HT1080 (cell line): ENCODE measurements around the gene MTG1. TPM values are rescaled to one million over a fixed set of nuclear protein-coding genes. Genes with fewer than 3 reads are reported as not detected.

Source experiments
- DNase-seq: peaks from one replicate; pipeline ENCODE4 v3.0.0-alpha.2; 2015; ENCODE audit warnings: low read depth
- total RNA-seq: library from RNA; depleted of rRNA; stranded (reverse); fragments of >200 nt; shearing (Covaris generic); gene quantifications from 2 replicates; pipeline ENCODE4 v1.2.3, GENCODE V29; 2014

Gene MTG1
- total RNA-seq, 1 experiment from 2014 or later: 54.1 TPM

DNA sequence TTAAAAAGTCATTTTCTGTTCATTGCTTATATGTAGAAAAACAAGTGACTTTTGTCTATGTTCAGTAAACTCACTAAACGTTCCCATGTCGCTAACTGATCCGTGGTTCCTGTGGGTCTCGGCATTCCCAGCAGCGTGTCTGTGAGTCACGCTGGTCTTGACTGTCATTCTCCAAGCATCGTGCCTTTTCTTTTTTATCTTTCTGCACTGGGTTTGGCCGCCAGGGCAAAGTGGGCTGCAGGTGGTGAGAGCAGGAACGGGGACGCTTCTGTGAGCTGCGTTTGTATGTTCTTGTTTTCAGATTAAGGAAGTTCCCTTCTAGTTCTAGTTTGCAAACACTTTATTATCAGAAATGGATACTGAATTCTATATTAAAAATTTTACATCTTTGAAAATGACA is 53.0 kb downstream of the MTG1 start:
- DNase-seq: no peak

DNA sequence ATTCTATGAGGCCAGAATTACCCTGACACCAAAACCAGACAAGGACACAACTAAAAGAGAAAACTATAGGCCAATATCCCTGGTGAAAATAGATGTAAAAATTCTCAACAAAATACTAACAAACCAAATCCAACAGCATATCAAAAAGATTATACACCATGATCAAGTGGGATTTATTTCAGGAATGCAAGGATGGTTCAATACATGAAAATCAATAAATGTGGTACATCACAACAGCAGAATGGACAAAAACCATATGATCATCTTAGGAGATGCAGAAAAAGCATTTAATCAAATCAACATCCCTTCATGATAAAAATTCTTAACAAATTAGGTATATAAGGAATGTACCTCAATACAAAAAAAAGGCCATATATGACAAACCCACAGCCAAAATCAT is 54.2 kb downstream of the MTG1 start:
- DNase-seq: no peak

DNA sequence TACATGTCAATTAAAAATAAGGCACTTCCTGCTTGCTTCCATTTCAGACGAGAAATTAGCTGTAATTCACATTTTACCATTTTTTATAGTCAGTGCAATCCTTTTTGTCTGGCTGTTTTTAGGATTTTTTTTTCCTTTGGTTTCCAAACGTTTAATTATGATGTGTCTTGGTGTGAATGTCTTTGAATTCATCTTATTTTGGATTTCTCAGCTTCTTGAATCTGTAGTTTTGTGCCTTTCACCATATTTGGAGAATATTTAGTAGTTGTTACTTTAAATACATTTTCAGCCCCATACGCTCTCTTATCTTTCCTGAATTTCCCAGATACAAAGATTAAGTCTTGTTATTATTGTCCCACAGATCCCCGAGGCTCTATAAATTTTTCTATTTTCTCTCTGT is 57.4 kb downstream of the MTG1 start:
- no peak for DNase-seq

DNA sequence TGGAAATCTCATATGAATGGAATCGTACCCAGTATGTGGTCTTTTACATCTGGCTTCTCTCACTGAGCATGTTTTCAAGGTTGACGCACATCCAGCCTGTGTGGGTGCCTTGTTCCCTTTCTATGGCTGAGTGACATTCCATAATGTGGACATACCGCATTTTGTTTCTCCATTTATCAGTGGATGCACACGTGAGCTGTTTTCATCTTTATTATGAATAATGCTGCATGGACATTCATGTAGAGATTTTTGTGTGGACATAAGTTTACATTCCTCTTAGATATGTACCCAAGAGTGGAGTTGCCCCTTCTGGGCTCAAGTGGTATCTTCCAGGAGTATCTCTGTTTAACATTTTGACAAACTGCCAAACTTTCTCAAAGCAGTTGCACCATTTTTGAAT is 58.5 kb downstream of the MTG1 start:
- DNase-seq: no peak

DNA sequence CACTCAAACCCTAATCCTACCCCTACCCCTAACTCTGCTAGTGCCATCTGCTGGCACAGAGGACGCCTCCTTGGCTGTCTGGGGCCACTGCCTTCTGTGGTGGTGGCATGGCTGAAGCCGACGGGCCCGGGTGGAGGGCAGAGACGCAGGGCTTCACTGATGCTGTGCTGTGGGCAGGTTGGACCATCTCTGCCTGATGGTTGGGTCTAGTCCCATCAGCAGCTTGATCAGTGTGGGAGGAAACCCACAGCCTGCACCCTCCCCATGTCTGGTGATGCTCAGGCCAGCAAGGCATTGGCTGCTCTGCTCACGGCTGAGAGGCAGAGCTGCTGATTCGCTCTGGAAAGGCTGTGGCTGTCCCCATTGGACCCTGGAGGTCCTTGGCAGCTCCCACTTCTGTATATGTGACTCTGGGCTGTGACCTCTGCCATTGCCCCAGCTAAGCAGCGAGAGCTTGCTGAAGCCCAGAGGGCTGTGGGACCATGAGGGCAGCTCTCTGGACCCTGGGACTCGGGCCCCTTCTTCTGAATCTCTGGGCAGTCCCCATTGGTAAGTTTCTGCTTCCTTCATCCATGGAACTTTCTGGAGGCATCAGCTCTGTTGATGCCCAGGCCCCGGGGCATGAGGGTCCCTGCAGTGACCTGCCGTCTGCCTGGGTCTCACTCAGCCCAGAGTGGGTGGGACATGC is 59.7 kb downstream of the MTG1 start, which contains the start of gene SCART1:
SCART1 (plus strand) TSS at position 430 of the 688 bp plus-strand sequence; CDS start at position 483, 53 bp downstream.
- DNase-seq: no peak

DNA sequence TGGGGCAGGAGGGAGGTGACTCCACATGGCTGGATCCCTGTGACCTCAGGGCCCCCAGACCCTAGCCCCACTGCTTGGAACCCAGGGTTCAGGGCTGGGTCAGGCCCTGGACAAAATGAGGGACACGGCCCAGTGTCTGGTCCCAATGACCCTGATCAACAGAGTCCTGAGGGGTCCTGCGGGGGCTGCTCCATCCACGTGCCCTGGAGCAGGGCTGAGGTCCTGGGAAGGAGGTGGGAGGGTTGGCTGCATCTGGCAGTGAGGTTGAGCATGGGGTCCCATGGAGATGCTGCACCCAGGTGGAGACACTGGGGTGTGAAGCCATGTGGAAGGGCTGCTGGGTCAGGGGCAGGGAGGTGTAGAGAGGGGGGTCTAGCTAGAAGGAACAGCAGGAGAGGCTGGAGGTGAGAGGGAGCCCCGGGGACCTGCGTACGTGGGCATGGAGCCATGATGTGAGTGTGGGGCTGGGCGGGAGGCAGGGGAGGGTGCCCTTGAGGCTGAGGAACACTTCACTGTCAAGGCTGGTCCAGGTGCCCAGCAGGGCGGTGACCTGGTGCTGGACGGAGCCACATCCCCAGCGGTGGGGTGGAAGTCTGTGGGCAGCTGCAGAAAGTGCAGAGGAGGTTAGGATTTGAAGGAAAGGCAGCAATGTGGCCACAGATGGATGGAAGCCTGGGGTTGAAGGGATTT is 60.4 kb downstream of the MTG1 start:
- no peak for DNase-seq

DNA sequence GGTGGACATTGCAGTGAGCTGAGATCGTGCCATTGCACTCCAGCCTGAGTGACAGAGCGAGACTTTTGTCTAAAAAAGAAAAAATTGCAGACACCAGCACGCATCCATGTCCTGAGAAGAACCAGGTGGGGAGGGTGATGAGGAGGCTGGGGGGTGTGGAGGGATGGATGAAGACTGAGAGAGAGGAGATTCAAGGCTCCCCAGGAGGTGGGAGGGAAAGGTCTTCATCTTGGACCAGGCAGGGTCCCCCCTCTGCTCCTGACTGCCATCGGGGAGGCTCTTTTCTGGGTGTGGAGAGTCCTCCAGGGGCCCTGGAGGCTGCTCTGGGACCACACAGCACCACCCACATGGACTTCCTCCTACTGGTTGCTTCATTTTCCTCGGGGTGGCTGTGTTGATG is 61.2 kb downstream of the MTG1 start:
- no peak for DNase-seq

DNA sequence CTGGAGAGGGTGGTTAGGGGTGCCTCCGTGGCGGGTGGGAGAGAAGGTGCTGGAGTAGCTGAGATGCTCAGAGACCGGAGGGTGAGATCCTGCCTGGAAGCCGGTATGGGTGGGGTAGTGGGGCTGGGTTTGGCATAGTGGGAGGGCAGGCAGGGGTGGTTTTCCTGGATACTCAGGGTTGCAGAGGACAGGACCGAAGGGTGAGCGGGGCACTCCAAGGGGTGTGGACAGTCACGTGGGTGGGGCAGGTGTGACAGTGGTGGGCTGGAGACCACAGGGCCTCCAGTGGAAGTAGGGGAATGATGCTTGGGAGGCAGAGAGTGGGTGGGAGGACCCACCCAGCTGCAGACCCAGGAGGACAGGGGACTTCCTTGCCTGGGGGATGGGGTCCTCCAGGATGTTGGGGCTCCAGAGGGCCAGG is 61.7 kb downstream of the MTG1 start:
- no peak for DNase-seq

DNA sequence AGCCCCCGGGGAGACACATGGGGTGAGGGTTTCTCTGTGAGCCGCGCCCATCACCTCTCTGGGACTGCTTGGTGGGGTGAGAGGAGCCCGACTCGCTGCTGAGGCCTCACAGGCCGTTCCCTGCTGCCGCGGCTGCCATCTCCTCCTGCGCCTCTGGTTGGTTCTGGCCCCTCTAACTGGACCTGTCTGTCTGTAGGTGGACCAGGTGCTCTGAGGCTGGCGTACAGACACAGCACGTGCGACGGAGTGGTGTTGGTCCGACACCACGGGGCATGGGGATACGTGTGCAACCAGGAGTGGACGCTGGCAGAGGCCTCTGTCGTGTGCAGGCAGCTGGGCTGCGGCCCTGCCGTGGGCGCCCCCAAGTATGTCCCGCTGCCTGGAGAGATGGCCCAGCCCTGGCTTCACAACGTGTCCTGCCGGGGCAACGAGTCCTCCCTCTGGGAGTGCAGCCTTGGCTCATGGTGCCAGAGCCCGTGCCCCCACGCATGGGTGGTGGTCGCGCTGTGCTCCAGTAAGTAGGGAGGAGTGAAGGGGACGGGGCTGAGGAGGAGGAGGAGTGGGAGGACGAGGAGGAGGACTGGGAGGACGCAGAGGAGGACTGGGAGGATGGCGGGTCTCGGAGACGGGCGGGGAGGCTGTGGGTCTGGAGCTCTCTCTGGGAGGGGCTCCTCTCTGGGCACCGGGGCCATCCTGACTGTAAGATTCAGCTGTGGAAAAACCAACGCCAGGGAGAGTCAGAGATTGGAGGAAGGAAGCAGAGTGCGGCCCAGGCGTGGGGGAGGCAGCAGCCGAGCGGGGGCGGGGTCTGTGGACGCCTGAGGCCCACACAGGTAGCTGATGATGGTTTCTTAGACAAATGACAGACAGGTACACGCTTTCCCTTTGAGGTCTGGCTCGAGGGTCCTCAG is 62.3 kb downstream of the MTG1 start:
- DNase-seq: no peak

DNA sequence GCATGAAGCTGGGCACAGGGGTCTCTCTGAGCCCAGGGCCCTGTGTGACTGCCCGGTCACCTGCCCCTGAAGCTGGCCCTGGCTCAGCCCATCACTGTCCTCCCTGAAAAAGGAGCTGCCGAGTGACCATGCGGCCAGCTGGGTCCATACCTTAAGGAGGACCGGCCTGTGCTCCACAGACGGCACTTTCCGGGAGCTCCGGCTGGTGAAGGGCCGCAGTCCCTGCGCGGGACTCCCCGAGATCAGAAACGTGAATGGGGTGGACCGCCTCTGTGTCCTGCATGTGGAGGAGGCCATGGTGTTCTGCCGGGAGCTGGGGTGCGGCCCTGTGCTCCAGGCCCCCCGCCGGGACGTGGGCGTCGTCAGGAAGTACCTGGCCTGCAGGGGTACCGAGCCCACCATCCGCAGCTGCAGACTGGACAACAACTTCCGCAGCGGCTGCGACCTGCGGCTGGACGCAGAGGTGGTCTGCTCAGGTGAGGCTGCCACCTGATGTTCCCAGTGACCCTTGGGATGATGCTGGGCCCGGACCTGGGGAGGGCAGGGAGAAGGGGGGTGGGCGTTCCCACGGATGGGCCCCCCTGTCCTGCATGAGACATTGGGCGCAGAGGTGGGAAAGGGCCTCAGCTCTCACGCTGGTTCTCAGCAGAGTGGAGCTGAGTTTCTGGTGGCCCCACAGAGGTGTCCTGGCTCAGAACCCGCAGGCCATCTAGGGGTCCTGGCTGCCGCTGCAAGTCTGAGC is 63.3 kb downstream of the MTG1 start:
- DNase-seq: no peak

DNA sequence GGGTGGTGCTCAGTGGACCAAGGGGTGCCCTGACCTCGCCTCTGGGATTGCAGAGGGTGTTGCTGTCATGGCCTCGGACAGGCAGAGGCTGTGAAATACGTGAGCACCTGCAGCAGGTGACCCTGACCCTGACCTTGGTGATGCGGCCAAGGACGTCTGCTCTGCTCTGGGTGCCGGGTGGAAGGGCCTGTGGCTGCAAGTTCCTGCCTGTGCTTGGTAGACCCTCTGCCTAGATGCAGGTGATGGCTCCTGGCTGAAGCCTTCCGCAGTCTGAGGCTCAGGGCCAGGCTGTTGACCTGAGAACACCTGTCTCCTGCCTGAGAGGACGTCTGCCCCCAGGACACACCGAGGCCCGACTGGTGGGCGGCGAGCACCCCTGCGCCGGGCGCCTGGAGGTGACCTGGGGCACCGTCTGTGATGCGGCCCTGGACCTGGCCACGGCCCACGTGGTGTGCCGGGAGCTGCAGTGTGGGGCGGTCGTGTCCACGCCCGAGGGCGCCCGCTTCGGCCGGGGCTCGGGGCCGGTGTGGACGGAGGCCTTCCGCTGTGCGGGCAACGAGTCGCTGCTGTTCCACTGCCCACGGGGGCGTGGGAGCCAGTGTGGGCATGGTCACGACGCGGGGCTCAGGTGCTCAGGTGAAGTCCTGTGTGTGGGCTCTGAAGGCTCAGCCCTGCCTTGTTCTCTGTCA is 64.2 kb downstream of the MTG1 start:
- no peak for DNase-seq

DNA sequence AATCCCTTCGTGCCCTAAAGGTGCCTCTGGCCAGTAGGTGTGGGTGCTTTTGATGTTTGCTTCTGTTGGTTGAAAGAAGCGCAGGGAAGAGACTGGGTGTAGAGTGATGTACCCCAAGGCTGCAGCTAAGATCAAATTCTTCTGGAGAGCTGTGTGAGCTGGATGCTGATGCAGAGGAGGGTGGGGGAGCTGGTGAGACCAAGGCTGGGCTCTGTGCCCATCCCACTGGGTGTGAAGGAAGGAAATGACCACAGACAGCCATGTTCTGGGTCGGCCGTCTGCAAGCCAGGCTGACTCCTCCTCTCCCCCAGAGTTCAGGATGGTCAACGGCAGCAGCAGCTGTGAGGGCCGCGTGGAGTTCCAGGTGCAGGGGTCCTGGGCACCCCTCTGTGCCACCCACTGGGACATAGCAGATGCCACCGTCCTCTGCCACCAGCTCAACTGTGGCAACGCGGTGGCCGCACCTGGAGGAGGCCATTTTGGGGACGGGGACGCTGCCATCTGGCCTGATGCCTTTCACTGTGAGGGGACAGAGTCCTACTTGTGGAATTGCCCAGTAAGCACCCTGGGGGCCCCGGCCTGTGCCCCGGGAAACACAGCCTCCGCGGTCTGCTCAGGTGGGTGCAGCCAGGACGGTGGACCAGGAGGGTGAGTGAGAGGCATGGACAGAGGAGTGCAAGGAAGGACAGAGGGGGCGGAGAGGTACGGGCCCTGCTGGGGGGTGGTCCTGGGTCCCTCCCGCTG is 64.9 kb downstream of the MTG1 start:
- peak; percentile 33 for DNase-seq

DNA sequence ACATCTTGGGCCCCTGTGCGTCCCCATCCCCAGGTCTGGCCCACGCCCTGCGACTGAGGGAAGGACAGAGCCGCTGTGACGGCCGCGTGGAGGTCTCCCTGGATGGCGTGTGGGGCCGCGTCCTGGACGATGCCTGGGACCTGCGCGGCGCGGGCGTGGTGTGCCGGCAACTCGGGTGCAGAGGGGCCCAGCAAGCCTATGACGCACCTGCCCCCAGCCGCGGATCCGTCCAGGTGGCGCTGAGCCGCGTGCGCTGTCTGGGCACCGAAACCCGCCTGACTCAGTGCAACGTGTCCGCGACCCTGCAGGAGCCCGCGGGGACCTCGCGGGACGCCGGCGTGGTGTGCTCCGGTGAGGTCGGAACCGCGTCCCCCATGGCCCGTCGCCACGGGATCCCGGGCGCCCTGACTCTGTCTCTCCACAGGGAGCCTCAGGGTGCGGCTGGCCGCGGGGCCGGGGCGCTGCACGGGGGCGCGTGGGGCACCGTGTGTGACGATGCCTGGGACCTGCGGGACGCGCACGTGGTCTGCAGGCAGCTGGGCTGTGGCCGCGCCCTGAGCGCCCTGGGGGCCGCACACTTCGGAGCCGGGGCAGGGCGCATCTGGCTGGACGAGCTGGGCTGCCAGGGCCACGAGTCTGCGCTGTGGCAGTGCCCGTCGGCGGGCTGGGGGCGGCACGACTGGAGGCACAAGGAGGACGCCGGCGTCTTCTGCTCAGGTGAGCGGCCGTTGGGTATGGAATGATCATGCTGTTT is 65.7 kb downstream of the MTG1 start:
- no peak for DNase-seq

DNA sequence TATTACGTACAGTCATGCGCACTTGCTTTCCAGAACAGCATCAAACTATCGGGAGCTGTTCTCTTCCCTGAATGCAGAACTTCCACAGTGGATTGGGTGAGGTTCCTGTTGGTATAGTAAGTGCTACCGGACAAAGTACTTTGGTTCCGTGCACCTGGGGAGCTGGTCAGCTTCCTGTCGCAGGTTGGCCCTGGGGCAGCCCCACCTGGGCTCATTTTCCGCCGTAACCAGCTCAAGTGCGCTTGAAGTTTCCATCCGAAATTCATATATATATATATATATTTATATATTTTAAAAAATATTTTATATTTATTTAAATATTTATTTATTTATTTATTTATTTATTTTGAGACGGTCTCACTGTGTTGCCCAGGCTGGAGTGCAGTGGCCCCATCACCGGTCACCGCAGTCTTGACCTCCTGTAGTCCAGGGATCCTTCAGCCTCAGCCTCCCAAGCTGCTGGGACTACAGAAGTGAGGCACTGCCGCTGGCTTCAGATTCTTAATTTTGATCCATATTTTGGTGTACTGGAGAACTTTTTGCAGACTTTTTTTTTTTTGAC is 66.3 kb downstream of the MTG1 start:
- DNase-seq: no peak

DNA sequence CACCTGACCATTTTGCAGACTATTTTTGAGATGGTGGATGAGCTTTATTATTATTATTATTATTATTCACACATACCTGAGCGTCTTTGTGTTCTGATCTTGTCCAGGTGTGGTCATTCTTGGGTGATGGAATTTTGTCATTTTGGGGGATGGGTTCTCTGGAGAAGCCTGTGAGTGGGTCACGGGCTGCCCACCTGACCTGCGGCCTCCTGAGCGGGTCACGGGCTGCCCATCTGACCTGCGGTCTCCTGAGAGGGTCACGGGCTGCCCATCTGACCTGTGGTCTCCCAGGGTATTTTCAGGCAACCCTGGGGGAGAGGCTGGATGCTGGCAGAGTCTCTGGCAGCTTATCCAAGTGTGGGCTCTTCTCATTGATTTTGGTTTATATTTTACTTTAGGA is 67.1 kb downstream of the MTG1 start:
- DNase-seq: no peak

DNA sequence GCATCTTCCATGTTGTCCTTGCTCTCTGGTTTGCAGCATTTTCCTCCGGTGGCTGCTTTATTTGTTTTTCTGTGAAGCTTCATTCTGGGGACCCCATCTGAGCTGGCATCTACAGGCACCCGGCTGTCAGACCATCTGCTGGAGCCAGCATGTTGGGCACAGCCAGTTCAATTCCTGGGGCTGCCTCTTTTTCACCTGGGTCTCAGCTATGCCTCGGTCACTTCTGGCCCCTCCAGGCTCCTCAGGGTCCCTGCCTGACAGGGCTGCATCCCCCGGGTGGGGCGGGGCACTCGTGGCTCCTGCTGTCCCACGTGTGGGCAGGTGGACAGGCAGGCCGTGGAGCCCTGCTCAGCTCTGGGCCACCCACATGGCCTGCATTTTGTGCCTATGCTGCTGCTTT is 67.9 kb downstream of the MTG1 start:
- DNase-seq: no peak

DNA sequence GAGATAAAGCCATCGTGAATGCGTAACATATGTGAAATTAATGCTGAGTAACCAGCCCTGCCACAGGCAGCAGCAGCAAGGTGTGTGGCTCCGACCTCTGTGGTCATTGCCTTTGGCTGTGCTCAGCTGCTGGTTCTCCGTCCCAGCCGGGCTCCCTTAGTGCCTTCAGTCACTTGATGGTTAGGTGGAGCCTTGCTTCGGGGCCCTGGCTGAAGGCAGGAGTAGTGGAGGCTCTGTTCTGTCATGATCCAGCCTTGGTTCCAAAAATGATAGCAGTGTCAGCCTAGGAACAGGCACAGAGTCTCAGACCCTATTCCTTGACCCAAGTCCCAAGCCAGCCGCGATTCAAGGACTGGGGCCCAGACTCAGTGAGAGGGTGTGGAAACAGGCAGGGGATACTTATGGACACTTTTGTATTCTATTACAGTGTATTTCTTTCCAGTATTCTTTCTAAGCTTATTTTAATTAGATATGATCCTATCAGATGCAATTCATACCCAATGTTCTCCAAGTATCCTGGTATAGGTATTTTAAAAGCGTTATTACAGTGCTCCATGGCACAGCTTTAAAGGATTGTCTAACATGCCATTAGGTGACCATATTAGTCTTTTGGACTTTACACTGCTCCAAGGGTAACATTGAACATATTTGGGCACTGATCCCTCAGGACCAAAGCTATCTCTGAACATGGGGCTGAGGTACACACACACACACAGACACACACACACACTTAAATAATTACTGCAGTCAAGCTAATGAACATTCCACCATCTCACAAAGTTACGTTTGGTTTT is 68.8 kb downstream of the MTG1 start:
- DNase-seq: no peak

DNA sequence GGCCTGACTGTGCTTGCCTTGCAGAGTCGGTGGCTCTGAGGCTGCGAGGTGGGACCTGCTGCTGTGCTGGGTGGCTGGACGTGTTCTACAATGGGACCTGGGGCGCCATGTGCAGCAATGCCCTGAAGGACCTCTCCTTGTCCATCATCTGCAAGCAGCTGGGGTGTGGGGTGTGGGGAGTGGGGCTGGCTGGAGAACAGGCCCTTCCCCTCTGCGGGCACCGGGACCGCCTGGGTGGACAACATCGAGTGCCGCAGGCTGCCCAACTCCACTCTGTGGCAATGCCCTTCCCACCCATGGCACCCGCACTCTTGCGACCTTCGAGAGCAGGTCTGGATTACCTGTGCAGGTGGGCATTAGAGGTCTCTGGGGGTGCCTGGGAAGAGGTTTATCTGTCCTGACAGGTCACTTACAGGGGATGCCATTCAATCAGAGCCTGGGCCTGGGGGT is 70.7 kb downstream of the MTG1 start:
- no peak for DNase-seq
